GM18870 (cell line): ENCODE results near the gene PNPLA5.

Experiments
- ATAC-seq: cut with Tn5 transposase; IDR thresholded peaks from one replicate; pipeline ENCODE4 v1.9.1; 2021; ENCODE audit warnings: moderate library complexity; ENCODE audit not compliant: unreplicated experiment

The PNPLA5 gene

DNA sequence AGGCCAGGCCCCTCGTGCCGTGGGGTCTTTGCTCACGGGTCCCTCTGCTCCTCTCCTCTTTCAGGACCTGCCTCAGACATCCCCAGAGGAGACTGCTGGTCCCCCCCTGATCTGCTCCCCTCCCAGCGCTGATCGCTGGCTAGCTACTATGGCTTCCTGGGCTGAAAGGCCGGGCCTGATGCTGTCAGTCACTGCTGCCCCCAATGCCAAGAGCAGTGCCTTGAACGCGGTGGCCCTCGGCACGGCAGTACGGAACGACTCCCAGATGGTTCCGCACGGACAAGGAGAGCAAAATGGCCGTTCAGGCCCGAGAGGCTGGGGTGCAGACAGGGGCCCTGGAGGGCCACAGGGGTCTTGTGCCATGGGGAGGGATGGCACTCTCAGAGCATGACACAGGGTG is 51.0 kb downstream of the PNPLA5 start:
- no peak for ATAC-seq

GRCh38 chr22:43840431-43840830 is 51.4 kb downstream of the PNPLA5 start:
- no peak for ATAC-seq

GRCh38 chr22:43839781-43840180 is 52.0 kb downstream of the PNPLA5 start:
- no peak for ATAC-seq

DNA sequence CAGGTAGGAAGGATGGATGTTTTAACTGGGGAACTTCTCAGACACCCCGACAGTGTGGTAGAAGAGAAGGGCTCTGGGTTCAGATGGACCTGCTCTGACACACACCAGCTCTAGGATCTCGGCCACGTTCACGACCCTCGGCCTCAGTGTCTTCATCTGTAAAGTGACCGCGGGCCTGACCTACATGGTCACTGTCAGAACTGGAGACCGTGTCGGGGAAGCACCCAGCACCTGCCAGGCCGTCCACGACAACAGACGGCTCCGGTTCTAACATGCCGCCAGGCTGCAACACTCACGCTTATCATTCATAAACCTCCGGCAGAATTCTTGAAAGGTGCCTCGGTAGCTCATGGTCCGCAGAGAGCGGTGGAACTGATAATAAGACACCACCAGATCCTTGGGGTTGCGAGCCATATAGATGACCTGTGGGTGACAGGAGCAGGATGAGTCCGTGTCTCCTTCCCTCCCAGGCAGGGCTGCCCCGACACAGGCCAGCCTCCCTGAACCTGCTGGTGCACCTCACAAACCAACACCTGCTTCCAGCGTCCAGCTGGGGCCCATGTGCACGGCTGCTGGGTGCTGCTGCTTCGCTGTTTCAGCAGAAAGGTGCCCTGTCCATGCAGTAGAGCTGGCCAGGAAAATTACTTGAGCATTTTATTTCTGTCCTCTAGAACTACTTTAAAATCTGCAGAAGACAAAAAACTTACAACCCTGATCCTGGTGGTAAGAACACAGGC is 53.1 kb downstream of the PNPLA5 start:
- ATAC-seq = no peak

- no peak for ATAC-seq
Observed at GRCh38 chr22:43838161-43838560, 53.7 kb downstream of the PNPLA5 start.

DNA sequence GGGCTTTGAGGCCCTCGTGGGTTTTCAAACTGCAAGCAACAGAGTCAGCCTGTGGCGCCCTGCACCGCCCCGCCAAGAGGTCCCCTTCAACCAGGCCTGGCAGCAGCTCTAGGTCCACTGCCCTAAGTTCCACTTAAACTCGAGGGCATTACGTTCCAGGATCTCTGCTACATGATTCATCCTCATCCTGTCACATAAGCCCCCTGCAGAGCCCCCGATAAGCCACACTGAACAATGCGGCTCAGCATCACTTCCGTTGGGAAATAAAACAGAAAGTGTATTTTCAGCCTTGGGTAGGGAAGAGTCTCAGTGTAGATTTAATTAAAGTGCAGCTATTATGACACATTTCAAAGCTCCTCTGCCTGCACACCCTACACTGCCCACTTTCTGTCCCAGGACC is 54.1 kb downstream of the PNPLA5 start:
- ATAC-seq = no peak

- ATAC-seq = no peak
Observed at GRCh38 chr22:43835736-43836135, 56.1 kb downstream of the PNPLA5 start.

DNA sequence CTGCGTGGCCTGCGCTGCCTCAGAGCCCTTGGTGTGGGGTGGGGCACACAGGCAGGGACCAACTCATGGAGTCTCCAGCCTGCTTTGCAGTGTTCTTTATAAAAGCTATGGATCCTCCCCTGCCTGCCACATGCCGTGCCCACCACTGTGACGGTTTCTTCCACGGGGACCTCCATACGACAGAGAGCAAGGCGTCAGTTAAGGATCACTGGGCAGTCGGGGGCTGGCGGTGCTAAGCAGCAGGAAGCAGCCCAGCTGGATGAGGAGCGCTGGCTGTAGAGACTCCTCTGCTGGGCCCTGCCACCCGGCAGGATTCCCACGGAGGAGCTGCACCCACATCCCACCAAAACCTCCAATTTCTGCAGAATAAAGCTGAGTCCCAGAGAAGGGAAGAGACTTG is 56.6 kb downstream of the PNPLA5 start:
- no peak for ATAC-seq

GRCh38 chr22:43833286-43834240 is 58.2 kb downstream of the PNPLA5 start:
- no peak for ATAC-seq

- ATAC-seq = no peak
Observed at GRCh38 chr22:43832393-43833265, 59.2 kb downstream of the PNPLA5 start.

DNA sequence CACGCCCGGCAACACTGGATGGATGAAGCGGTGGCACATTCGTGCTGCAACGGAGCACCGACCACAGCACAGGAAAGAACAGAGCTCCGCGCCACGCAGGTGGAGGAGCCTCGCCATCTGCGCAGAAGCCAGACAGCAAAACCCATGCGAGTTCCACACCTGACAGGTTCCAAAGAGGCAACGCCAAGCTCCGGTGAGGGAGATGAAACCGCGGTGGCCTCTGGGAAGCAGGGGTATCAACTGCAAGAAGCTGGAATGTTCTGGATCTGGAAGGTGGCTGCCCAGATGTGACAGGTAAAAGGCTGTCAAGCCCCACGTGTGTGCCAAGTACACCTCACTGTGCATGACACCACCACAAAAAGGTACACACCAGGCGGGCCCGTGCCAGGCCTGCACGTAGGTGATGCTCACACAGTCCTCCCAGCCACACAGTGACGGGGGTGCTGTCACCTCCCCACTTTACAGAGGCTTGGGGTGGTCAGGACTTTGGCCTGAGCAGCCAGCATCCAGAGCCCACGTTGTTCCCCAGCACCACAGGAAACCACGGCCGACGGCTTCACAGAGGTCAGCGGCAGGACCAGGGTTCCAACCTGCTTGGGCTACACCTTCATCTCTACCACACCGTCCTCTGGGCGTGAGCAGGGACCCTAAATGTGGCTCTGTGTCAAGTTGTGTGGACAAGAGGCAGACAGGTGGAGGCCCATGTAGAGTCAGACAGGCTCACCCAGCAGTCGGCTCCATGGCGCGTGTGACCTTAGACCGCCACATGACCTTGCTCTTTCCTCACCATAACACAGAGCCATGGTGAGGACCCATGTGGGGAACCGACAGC is 60.0 kb downstream of the PNPLA5 start:
- ATAC-seq = no peak

- no peak for ATAC-seq
Observed at GRCh38 chr22:43830931-43831560, 60.8 kb downstream of the PNPLA5 start.

DNA sequence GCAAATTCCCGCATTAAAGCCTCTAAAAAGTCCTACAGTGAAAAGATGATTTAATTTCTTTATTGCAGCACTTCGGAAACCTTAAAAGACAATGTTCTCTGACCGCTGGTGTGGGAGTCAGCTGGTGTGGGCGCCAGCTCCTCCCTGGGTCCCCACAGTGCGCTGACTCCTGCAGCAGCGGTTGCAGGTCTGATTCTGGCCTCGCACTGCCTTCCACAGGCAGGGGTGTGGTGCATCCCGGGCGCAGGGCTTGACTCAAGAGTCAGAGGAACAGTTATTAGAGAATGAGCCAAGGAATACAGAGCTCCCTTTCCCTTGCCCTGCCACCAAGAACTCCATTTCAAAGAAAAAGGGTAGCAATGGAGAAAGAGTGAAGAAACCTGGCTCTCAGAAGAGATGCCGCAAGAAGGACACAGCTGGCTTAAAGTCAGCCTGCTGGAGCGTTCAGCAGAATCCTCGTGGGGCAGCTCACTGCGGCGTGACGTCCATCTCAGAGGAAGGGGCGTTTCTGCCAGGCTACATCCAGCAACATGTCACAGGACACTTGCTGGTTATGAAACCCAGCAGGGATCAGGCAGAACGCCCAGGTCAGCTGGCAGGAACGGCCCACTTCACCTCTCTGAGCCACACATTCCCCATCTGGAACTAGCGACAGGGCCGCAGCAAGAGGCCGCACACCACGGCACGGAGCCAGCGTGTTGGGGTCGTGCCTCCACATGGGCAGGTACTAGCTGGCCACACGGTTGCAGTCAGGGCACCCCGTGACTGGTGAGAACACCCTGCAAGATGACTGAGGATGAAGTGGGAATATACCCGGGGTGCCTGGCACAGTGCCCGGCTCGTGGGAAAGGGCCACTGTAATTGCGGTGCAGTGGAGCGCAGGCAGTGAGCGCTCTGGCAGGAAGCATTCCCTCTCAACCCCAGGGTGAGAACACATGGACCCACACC is 61.6 kb downstream of the PNPLA5 start:
- ATAC-seq = no peak
